Kidney (tissue), 14 donors: ENCODE results near the gene UTS2B. TPM values are rescaled to one million over a fixed set of nuclear protein-coding genes. Genes with fewer than 3 reads are reported as not detected.

ENCODE experiments used
- DNase-seq, 5 donors: peaks; one replicate each; pipeline ENCODE4 v3.0.0-alpha.2; 2013 to 2020
- FAIRE-seq: peaks from 2 replicates; lab custom pipeline; 2012; peaks lifted over from hg19 to GRCh38; lab: Jason Lieb, UNC
- H3K27ac ChIP-seq, 2 donors: one replicate each; pipeline ENCODE4 v1.7.0; 2013; ENCODE audit warnings: low read depth in 2 of 2, low read length in 2 of 2, inconsistent platforms in 1 of 2
- H3K27me3 ChIP-seq: one replicate; pipeline ENCODE4 v1.7.1; 2013; ENCODE audit warnings: low read length, inconsistent platforms; ENCODE audit not compliant: control insufficient read depth, insufficient read depth
- H3K36me3 ChIP-seq, 3 donors: one replicate each; pipeline versions ENCODE4 v1.7.0 to v1.7.1; 2013; ENCODE audit warnings: low read length in 3 of 3, control low read depth in 1 of 3, inconsistent platforms in 1 of 3; ENCODE audit not compliant: insufficient read depth in 3 of 3, control insufficient read depth in 2 of 3
- H3K4me1 ChIP-seq, 3 donors: one replicate each; pipeline versions ENCODE4 v1.7.0 to v1.7.1; 2013; ENCODE audit warnings: low read length in 3 of 3, inconsistent platforms in 1 of 3, low read depth in 1 of 3; ENCODE audit not compliant: control insufficient read depth in 2 of 3, insufficient read depth in 2 of 3
- H3K4me3 ChIP-seq, 3 donors: one replicate each; pipeline versions ENCODE4 v1.7.0 to v1.8.1; 2013; ENCODE audit warnings: low read length in 3 of 3, control low read depth in 1 of 3, inconsistent platforms in 1 of 3
- H3K9ac ChIP-seq, 3 donors: one replicate each; pipeline versions ENCODE4 v1.7.0 to v1.7.1; 2013; ENCODE audit warnings: low read length in 3 of 3, control low read depth in 1 of 3, inconsistent platforms in 1 of 3
- H3K9me3 ChIP-seq, 3 donors: one replicate each; pipeline versions ENCODE4 v1.7.0 to v1.7.1; 2013; ENCODE audit warnings: low read length in 3 of 3, control low read depth in 1 of 3, inconsistent platforms in 1 of 3; ENCODE audit not compliant: control insufficient read depth in 2 of 3, insufficient read depth in 1 of 3
- intact Hi-C: fragments of 100-400 bp; cut with DNase I; formaldehyde crosslinking; loops from one replicate; pipeline ENCODE4 v1.11.1; 2022
- polyA plus RNA-seq: library from polyadenylated mRNA; stranded (reverse); fragments of 350-450 nt; fragmentation: Illumina TruSeq; extraction: RNeasy Lipid Tissue Mini Kit (QIAGEN cat#74804); gene quantifications from one replicate; pipeline ENCODE4 v1.2.3, GENCODE V29; 2014; ENCODE audit warnings: low read depth, low replicate concordance; ENCODE audit not compliant: insufficient read depth
- total RNA-seq: library from RNA; stranded (reverse); fragmentation: NEBNext Ultra II Directional; extraction: Animal tissue kit (Norgen Biotek cat#: 25700); gene quantifications from one replicate; pipeline ENCODE4 v1.2.1, GENCODE V29; 2021
- TF ChIP-seq, protein P1 (sequence below): IDR thresholded peaks from 3 replicates; pipeline ENCODE4 v1.5.1; 2012; ENCODE audit warnings: mild to moderate bottlenecking, moderate library complexity, borderline replicate concordance; ENCODE audit not compliant: insufficient read depth; ENCODE audit errors: extremely low read depth
- donor health status: control.
- donor health status: control.
- donor health status: control.
- donor health status: control.
- donor health status: control.
- donor health status: DM: yes; HTN: yes; CAD: no.
- donor health status: Normal renal cell carcinoma (clear cell type).

UTS2B gene
- total and polyA plus RNA-seq, 2 donors from 2014 or later, result 0.41 TPM; not detected in 1

DNA sequence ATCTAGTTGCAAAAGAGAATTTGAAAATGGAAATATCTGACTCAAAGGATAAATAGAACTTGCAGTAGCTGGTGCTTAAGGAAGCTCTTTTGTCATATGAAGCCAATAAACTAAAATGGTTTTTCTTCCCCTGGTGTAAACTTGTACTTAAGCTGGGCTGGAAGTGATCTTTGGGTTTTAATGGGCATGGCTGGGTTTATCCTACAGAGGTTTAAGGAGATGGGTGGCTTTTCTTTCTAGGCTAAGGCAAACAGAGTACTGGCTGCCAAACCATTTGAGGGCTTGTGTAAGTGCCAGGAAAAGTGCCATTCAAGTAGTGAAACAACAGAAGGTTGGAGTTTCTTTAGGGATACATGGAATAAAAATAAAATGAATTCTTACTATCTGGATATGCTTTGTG, 12.1 kb upstream of the UTS2B start:
- intact Hi-C loops, result no loop called here
- H3K9me3 ChIP-seq, result no peaks in the 10 kb centered on the region
- DNase-seq (no peak), FAIRE-seq (no peak)
- H3K36me3 ChIP-seq, result no peaks in the 10 kb centered on the region
- no peak overlapping the region for H3K4me3 ChIP-seq
- no peak overlapping the region for H3K27ac ChIP-seq
- peaks cover 0 to 20% (median 4%) of the 10 kb centered on the region in 3 donors for H3K4me1 ChIP-seq
- H3K27me3 ChIP-seq, result no peaks in the 10 kb centered on the region
- TF ChIP-seq, protein P1, sequence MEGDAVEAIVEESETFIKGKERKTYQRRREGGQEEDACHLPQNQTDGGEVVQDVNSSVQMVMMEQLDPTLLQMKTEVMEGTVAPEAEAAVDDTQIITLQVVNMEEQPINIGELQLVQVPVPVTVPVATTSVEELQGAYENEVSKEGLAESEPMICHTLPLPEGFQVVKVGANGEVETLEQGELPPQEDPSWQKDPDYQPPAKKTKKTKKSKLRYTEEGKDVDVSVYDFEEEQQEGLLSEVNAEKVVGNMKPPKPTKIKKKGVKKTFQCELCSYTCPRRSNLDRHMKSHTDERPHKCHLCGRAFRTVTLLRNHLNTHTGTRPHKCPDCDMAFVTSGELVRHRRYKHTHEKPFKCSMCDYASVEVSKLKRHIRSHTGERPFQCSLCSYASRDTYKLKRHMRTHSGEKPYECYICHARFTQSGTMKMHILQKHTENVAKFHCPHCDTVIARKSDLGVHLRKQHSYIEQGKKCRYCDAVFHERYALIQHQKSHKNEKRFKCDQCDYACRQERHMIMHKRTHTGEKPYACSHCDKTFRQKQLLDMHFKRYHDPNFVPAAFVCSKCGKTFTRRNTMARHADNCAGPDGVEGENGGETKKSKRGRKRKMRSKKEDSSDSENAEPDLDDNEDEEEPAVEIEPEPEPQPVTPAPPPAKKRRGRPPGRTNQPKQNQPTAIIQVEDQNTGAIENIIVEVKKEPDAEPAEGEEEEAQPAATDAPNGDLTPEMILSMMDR, result no peak
- no peak overlapping the region for H3K9ac ChIP-seq

DNA sequence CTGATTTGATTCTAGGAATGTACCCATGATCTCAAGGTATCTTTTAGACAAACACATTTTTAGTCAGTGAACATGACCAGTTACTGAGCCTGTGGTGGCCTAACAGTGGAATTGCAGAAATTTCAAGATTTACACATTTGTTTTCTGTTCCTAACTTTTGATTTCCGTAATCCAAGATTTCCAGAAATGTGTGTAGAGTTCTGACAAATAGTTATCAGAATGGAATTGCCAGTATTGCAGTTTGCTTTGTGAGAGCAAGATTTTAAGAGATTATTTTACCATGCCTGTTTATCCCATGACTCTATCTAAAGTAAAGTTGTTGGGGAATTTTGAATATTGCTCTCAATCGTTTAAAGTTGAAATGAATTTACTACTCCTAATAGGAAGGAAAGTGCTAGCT, 11.7 kb upstream of the UTS2B start:
- Histone ChIP-seq H3K9me3 (no peaks in the 10 kb centered on the region), H3K36me3 (no peaks in the 10 kb centered on the region), H3K9ac (no peak overlapping the region), H3K4me1 (peaks cover 0 to 18% (median 4%) of the 10 kb centered on the region in 3 donors), H3K27me3 (no peaks in the 10 kb centered on the region), H3K4me3 (no peak overlapping the region), H3K27ac (no peak overlapping the region)
- intact Hi-C loops, result no loop called here
- TF ChIP-seq, protein P1, result no peak
- no peak for DNase-seq
- FAIRE-seq, result no peak

DNA sequence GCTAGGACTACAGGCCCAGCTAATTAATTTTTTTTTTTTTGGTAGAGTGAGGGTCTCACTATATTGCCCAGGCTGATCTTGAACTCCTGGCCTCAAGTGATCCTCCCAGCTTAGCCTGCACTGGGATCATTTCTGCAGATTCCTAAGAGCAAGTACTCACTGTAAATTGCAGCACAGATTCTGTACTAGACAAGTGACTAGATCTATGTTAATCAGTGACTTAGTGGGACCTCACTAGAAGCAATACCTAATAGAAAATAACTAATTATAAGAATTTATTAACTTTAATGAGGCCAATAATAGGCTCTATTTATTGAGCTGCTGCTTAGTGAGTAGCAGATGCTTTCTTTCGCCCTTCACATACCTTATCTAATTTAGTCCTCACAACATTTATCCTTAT, 10.6 kb upstream of the UTS2B start:
- H3K4me1 ChIP-seq, result peaks cover 0 to 18% (median 4%) of the 10 kb centered on the region in 3 donors
- H3K27ac ChIP-seq, result no peak overlapping the region
- TF ChIP-seq, protein P1, result no peak
- intact Hi-C loops, result no loop called here
- no peak for DNase-seq
- FAIRE-seq, result no peak
- H3K9ac ChIP-seq, result no peak overlapping the region
- no peak overlapping the region for H3K4me3 ChIP-seq
- H3K36me3 ChIP-seq, result no peaks in the 10 kb centered on the region
- no peaks in the 10 kb centered on the region for H3K9me3 ChIP-seq
- no peaks in the 10 kb centered on the region for H3K27me3 ChIP-seq

DNA sequence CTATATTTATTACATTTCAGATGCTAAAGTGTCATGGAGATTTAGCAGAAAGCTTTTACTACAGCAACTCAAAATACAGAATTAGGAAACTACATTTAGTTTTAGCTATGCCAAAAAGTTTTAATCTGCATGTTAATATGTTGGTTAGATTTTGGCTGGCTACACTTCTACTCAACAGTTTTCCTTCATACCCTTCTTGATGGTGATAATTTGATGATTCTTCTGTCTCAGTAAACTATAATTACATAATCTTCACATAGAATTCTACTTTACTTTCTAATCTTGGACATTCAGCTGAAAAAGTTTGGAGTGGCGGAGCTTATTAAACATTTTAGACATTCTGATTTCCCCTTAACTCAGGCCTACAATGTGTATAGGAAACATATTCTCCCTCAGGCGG, 10.0 kb upstream of the UTS2B start:
- no peaks in the 10 kb centered on the region for H3K9me3 ChIP-seq
- H3K4me3 ChIP-seq, result no peak overlapping the region
- no peaks in the 10 kb centered on the region for H3K27me3 ChIP-seq
- DNase-seq, result no peak
- intact Hi-C loops, result no loop called here
- H3K27ac ChIP-seq, result no peak overlapping the region
- peaks cover 0 to 18% (median 4%) of the 10 kb centered on the region in 3 donors for H3K4me1 ChIP-seq
- no peak for FAIRE-seq
- no peak overlapping the region for H3K9ac ChIP-seq
- TF ChIP-seq, protein P1, result no peak
- no peaks in the 10 kb centered on the region for H3K36me3 ChIP-seq
